Measurements from ENCODE around the gene QSER1.

- TF ChIP-seq, protein P1, sequence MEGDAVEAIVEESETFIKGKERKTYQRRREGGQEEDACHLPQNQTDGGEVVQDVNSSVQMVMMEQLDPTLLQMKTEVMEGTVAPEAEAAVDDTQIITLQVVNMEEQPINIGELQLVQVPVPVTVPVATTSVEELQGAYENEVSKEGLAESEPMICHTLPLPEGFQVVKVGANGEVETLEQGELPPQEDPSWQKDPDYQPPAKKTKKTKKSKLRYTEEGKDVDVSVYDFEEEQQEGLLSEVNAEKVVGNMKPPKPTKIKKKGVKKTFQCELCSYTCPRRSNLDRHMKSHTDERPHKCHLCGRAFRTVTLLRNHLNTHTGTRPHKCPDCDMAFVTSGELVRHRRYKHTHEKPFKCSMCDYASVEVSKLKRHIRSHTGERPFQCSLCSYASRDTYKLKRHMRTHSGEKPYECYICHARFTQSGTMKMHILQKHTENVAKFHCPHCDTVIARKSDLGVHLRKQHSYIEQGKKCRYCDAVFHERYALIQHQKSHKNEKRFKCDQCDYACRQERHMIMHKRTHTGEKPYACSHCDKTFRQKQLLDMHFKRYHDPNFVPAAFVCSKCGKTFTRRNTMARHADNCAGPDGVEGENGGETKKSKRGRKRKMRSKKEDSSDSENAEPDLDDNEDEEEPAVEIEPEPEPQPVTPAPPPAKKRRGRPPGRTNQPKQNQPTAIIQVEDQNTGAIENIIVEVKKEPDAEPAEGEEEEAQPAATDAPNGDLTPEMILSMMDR (optimal IDR thresholded peaks at IDR 0.05 in 1 of 3, IDR thresholded peaks at IDR 0.05 in 1 of 3, conservative IDR thresholded peaks at IDR 0.05 in 1 of 3; ENCODE audit: extremely low read depth in 1 of 3, insufficient read depth in 2 of 3, low read length in 3 of 3): no peak
- no peak for TF ChIP-seq EZH2 (IDR thresholded peaks at IDR 0.05; ENCODE audit: low read length)
These were observed 28.0 kb downstream of the QSER1 start for GRCh38 chr11:32920570-32920969.

Measured in keratinocyte (primary cell).